ENCODE data around the gene DNASE1L1. TPM values are rescaled to one million over a fixed set of nuclear protein-coding genes. Genes with fewer than 3 reads are reported as not detected.

DNASE1L1 gene
- total and polyA plus RNA-seq, 12 donors, result 9.3 to 101 (median 45.3) TPM

DNA sequence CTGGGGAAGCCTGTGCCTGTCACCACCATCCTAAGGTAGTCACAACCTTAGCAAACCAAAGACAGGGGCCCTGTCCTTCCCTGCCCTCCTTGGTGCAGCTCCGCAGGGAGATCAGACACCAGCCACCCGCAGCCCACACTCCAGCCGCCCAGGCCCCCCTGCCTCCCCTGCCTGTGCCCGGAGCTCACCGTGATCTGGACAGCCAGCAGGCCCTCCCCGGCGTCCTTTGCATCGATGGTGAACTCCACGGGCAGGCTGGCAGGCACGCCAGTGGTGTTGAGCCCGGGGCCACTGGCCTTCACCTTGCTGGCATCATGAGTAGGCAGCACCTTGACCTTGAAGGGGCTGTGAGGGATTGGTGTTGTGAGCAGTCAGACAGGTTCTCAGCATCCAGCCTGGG, 51.0 kb downstream of the DNASE1L1 start:
- Histone ChIP-seq H3K36me3 (replicated peaks in 1 of 2) (peaks cover 0 to 94% of the 10 kb centered on the region in 2 donors), H3K9me3 (replicated peaks in 1 of 3) (no peaks in the 10 kb centered on the region), H3K4me3 (no peak overlapping the region), H3K27me3 (no peaks in the 10 kb centered on the region), H3K4me1 (replicated peaks in 1 of 2) (no peaks in the 10 kb centered on the region), H3K27ac (no peak overlapping the region)
- intact Hi-C loops (cut with DNase I), result no loop called here
- no peak for TF ChIP-seq POLR2A (IDR thresholded peaks at IDR 0.05)
- TF ChIP-seq, protein P1, sequence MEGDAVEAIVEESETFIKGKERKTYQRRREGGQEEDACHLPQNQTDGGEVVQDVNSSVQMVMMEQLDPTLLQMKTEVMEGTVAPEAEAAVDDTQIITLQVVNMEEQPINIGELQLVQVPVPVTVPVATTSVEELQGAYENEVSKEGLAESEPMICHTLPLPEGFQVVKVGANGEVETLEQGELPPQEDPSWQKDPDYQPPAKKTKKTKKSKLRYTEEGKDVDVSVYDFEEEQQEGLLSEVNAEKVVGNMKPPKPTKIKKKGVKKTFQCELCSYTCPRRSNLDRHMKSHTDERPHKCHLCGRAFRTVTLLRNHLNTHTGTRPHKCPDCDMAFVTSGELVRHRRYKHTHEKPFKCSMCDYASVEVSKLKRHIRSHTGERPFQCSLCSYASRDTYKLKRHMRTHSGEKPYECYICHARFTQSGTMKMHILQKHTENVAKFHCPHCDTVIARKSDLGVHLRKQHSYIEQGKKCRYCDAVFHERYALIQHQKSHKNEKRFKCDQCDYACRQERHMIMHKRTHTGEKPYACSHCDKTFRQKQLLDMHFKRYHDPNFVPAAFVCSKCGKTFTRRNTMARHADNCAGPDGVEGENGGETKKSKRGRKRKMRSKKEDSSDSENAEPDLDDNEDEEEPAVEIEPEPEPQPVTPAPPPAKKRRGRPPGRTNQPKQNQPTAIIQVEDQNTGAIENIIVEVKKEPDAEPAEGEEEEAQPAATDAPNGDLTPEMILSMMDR (IDR thresholded peaks at IDR 0.05), result no peak
- 73 to 81% (median 80%) methylated on average over 3 to 11 of the region's 11 CpGs; no CpG with 5 or more reads in 1 of the 4 donors for WGBS, 4 donors
- no peak for DNase-seq

GRCh38 chrX:154357205-154357604, 51.8 kb downstream of the DNASE1L1 start:
- Histone ChIP-seq H3K4me1 (replicated peaks in 1 of 2) (no peaks in the 10 kb centered on the region), H3K36me3 (replicated peaks in 1 of 2) (peaks cover 0 to 94% of the 10 kb centered on the region in 2 donors), H3K4me3 (no peak overlapping the region), H3K27ac (no peak overlapping the region), H3K9me3 (replicated peaks in 1 of 3) (no peaks in the 10 kb centered on the region), H3K27me3 (no peaks in the 10 kb centered on the region)
- TF ChIP-seq POLR2A (IDR thresholded peaks at IDR 0.05), result no peak
- TF ChIP-seq, protein P1 (IDR thresholded peaks at IDR 0.05), result no peak
- no peak for DNase-seq
- intact Hi-C loops (cut with DNase I), result no loop called here
- 89 to 95% (median 94%) methylated on average over 25 to 27 of the region's 27 CpGs; no CpG with 5 or more reads in 1 of the 4 donors for WGBS, 4 donors

- Histone ChIP-seq H3K4me3 (no peak overlapping the region), H3K27ac (no peak overlapping the region), H3K9me3 (replicated peaks in 1 of 3) (no peaks in the 10 kb centered on the region), H3K4me1 (replicated peaks in 1 of 2) (no peaks in the 10 kb centered on the region), H3K27me3 (no peaks in the 10 kb centered on the region), H3K36me3 (replicated peaks in 1 of 2) (peaks cover 0 to 94% of the 10 kb centered on the region in 2 donors)
- TF ChIP-seq, protein P1 (IDR thresholded peaks at IDR 0.05), result no peak
- no peak for TF ChIP-seq POLR2A (IDR thresholded peaks at IDR 0.05)
- intact Hi-C loops (cut with DNase I), result no loop called here
- DNase-seq, result no peak
- 68 to 100% (median 85%) methylated on average over 1 to 13 of the region's 13 CpGs for WGBS, 4 donors
These were observed 52.5 kb downstream of the DNASE1L1 start for GRCh38 chrX:154356596-154356995.

DNA sequence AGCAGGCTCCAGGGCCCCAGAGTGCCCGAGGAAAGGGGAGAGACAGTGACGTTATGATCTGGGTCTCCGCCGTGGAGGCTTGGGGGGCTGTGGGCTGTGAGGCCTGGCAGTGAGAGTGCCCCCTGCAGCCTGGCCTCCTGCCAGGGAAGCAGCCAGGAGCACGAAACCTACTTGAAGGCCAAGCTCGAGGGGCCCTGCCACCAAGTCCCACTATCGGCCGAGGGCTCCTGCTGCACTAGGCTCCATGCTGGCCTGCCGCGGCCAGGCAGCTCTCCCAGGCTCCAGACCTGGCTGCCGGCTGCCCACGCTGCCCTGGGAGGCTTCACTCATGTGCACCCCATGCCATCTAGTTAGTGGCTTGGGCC, 53.3 kb downstream of the DNASE1L1 start:
- Histone ChIP-seq H3K36me3 (replicated peaks in 1 of 2) (peaks cover 0 to 97% of the 10 kb centered on the region in 2 donors), H3K9me3 (replicated peaks in 1 of 3) (no peaks in the 10 kb centered on the region), H3K4me1 (replicated peaks in 1 of 2) (no peaks in the 10 kb centered on the region), H3K27me3 (no peaks in the 10 kb centered on the region), H3K27ac (no peak overlapping the region), H3K4me3 (no peak overlapping the region)
- TF ChIP-seq, protein P1 (IDR thresholded peaks at IDR 0.05), result no peak
- TF ChIP-seq POLR2A (IDR thresholded peaks at IDR 0.05), result no peak
- intact Hi-C loops (cut with DNase I), result no loop called here
- no peak for DNase-seq
- 73 to 85% (median 77%) methylated on average over 8 to 12 of the region's 12 CpGs; no CpG with 5 or more reads in 1 of the 4 donors for WGBS, 4 donors
